ENCODE measurements around the gene GABRA1.

Gene GABRA1

DNA sequence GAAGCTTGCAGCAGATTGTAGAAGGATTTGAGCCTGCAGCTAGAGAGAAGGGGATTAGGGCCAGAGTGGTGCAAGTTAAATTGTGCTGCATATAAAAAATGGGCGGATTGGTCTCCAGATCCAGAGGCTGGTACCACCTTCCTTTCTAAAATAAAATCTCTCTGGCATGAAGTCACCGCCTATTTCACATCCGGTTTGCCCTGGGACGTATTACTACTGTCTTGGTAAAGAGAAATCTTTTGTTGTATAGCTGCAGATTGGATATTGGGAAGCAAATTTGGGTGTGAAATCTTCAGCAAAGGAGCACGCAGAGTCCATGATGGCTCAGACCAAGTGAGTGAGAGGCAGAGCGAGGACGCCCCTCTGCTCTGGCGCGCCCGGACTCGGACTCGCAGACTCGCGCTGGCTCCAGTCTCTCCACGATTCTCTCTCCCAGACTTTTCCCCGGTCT lies at the start of gene GABRA1:
Gene GABRA1 (plus strand): TSS at position 180 of the 451 bp plus-strand sequence. CDS start 2,691 bp downstream, outside the sequence.
- no peak for DNase-seq
- in situ Hi-C loops (cut with HindIII; ENCODE audit: low pct_ligation_motif_present, low pct_unique_long_range_greater_than_20kb, low sequenced_read_pairs) = no loop called here

DNA sequence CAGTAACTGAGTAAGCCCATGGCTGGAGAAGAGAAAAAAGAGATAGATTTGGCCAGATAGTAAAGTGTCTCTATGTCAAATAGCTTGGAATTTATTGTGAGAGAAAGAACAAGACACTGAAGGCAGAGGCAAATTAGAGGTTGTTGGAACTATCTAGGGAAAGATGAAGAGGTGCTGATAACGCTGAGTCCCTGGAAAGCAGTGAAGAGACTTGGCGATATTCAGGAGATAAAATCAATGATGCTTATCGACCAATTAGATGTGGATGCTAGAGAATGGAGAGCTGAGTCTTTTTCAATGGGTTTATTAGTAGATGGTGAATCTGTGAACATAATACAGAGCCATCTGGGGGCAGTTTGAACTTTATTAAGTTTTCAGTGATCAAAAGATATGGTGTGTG lies 48.6 kb upstream of the GABRA1 start:
- in situ Hi-C loops (cut with HindIII; ENCODE audit: low pct_ligation_motif_present, low pct_unique_long_range_greater_than_20kb, low sequenced_read_pairs) = no loop called here
- DNase-seq = no peak

DNA sequence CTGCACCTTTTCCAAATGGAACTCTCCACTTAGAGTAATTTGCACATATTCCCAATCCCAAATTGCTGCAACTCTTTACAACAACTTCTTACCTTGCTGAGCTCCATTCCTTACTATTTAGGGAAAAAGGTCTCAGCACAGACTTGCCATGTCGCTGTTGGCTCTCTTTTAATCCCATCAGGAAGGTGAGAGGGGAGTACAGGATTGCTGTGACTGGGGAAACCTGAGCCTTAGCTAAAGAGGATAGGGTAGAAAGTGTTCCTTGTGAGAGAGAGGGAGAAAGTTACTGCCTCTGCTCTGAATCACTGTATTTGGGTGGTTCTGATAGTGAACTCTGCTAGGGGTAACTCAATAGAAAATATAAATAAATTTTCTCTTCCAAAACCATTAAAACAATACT lies 43.7 kb upstream of the GABRA1 start:
- no peak for DNase-seq

DNA sequence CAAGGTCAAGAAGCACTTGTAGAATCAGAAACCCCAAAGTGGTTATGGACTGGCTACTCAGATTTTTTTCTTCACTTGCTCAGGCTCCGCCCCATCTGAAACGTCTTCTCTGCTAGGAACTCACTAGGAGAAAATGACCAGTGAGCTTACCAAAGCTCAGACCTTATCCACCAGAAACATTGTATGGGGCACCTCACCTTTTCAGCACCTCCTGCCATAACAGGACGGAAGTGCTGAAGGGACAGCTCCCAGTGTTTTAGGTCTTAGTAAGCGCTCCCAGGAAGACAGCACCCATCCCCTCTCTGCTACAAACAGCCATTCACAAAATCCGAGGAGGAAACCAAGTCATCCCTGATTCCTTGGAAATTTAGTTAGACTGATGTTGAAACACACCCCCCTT lies 1.2 kb upstream of the GABRA1 start:
- in situ Hi-C loops (cut with HindIII; ENCODE audit: low pct_ligation_motif_present, low pct_unique_long_range_greater_than_20kb, low sequenced_read_pairs) = no loop called here
- DNase-seq = peak; percentile 4

More for the DNA sequence above, 43.7 kb upstream of the GABRA1 start:
- in situ Hi-C loops (cut with HindIII; ENCODE audit: low pct_ligation_motif_present, low pct_unique_long_range_greater_than_20kb, low sequenced_read_pairs) = no loop called here

DNA sequence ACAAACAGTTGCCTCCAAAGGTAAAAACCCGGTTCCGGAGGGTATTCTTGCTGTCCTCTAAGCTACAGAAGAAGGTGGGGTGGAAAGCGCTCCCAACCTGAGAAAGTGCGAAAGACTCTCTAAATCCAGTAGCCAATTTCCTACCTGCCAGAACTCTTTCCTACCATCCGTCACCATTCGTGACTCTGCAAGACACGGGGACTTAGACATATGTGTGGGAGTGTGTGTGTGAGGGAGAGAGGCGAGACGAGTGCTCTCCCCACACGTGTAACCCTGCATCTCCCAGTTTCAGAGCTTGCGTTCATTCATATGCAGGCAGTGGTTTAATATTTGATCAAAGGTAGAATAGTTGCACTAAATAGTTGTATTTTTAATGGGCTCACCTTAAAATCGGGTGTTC lies 473 bp upstream of the GABRA1 start:
- in situ Hi-C loops (cut with HindIII; ENCODE audit: low pct_ligation_motif_present, low pct_unique_long_range_greater_than_20kb, low sequenced_read_pairs) = no loop called here
- DNase-seq = no peak

DNA sequence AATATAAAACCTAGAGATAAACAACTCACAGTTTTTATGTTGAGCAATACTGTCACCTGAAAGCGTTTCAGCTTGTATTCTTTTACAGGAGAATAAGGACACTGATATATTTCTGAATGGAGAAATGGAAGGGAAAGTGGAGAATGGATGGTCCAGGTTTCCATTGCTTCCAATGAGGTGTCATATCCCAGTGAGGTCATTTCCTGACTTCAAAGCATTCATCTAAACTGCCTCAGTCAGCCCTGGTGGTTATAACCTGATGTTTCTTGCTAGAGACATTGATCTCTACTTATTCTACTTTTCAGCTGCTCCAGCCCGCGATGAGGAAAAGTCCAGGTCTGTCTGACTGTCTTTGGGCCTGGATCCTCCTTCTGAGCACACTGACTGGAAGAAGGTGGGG lies 2.6 kb downstream of the GABRA1 start:
- DNase-seq = no peak
- in situ Hi-C loops (cut with HindIII; ENCODE audit: low pct_ligation_motif_present, low pct_unique_long_range_greater_than_20kb, low sequenced_read_pairs) = no loop called here

DNA sequence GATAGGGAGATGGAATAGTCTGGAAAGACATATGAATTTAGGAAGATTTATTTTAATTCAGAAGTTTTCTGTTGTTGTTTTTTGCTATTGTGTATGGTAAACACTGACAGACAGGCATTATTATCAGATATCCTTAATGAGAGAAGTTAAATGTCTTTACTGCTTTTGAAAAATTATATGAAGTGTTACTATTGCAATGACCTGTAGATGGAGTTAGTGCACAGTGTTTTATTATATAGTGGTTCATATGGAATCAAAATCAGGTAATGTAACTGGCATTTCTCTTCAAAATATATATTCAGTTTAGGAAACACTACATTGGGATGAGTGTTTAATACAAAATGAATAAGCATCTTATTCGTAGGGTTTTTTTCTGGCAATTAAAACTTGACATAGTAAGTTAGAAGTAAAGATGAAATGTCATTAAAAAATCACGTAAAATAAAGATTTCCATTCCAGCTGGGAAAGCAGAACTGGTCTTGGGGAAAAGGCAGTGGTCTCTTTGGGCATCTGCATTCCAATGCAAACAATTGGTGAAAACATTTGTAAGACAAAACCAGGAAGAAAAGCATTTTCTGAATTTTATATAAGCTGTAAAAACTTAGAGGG lies 3.9 kb downstream of the GABRA1 start:
- peak; percentile 2 for DNase-seq
- in situ Hi-C loops (cut with HindIII; ENCODE audit: low pct_ligation_motif_present, low pct_unique_long_range_greater_than_20kb, low sequenced_read_pairs) = no loop called here

DNA sequence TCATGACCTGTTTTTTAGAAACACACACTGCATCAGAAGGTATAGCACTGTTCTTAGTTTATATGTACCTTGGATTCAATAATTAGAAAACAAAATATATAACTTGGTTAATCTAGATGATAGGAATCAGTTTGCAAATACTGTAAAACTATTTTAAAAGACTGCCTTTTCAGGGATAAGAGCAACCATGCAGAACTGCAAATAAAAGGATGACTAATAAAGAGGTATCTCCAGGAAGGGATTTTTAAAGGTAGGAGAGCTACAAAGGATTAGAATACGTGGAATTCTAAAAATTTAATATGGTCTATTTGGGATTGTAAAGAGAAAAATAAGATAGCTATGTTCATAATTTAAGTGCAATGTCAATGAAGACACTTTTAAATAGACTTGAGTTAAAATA lies 9.4 kb downstream of the GABRA1 start:
- in situ Hi-C loops (cut with HindIII; ENCODE audit: low pct_ligation_motif_present, low pct_unique_long_range_greater_than_20kb, low sequenced_read_pairs) = no loop called here
- DNase-seq = no peak

DNA sequence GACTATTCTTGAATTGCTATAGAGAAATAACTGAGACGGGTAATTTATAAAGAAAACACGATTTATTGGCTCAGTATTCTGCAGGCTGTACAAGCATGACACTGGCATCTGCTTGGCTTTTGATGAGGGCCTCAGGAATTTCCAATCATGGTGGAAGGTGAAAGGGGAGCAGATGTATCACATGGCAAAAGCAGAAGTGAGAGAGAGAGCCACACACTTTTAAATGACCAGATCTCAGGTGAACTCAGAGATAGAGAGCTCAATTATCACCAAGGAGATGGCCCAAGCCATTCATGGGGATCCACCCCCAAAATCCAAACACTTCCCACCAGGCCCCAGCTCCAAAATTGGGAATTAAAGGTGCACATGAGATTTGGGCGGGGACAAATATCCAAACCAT lies 15.3 kb downstream of the GABRA1 start:
- in situ Hi-C loops (cut with HindIII; ENCODE audit: low pct_ligation_motif_present, low pct_unique_long_range_greater_than_20kb, low sequenced_read_pairs) = no loop called here
- no peak for DNase-seq

DNA sequence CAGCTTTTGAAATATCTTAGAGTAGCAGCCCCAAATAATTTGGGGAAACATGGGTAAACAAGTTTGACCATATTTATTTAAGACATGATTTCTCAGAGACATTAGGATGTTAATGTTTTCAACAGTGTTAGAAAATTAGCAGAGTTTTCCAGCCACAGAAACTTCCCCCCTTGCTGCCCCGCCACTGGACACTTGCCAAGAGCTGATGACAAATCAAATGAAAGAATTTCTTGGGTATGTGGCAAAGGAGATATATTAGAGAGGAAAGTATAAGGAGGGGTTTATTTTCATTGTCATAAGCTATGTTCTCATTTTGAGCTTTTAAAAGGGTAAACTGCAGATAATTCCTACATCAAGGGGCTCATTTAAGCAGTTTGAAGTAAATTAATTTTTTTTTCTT lies 15.9 kb downstream of the GABRA1 start:
- DNase-seq = no peak
- in situ Hi-C loops (cut with HindIII; ENCODE audit: low pct_ligation_motif_present, low pct_unique_long_range_greater_than_20kb, low sequenced_read_pairs) = no loop called here

DNA sequence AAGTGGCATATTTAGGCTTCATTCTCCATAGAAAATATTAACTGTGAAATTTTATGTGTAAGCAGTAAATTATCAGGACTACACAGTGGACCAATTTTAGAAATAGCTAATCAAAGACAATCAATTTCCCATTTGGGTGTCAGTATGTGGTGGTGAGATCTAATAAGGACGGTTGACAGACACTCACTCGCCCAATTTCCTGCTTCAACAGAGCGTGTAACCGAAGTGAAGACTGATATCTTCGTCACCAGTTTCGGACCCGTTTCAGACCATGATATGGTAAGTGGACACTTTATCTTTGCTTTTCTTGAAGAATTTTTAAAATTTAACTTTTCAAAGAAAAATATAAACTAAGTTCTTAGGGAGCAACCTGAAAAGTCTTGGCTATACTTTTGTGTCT lies 17.6 kb downstream of the GABRA1 start:
- in situ Hi-C loops (cut with HindIII; ENCODE audit: low pct_ligation_motif_present, low pct_unique_long_range_greater_than_20kb, low sequenced_read_pairs) = no loop called here
- no peak for DNase-seq

DNA sequence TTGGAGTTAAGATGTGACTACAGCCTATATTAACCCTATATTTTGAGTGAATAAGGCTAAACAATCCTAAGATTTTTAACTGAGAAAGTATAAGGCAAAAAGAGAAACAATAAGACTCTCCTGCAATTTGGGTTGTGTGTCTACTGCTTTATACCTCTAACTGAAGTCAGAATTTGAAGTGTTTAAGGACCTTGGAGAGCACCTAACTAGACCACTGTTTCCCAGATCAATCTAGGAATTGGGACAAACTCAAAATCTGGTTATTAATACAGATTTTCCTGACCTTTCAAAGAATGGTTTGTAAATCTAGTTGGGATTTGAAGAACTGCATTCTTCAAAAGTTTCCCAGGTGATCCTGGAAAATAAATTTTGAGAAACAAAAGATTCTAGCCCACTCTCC lies 42.1 kb downstream of the GABRA1 start:
- in situ Hi-C loops (cut with HindIII; ENCODE audit: low pct_ligation_motif_present, low pct_unique_long_range_greater_than_20kb, low sequenced_read_pairs) = no loop called here
- peak; percentile 18 for DNase-seq

DNA sequence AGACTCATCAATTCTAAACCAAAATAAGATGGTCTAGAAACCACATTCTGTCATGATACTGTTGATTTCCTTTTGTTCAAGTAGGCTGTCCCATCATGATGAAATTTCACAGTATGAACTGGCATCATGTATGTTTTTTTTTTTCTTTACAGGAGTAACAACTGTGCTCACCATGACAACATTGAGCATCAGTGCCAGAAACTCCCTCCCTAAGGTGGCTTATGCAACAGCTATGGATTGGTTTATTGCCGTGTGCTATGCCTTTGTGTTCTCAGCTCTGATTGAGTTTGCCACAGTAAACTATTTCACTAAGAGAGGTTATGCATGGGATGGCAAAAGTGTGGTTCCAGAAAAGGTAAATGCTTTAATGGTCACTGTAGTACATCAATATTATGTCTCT lies 47.6 kb downstream of the GABRA1 start:
- DNase-seq = no peak
- in situ Hi-C loops (cut with HindIII; ENCODE audit: low pct_ligation_motif_present, low pct_unique_long_range_greater_than_20kb, low sequenced_read_pairs) = no loop called here

DNA sequence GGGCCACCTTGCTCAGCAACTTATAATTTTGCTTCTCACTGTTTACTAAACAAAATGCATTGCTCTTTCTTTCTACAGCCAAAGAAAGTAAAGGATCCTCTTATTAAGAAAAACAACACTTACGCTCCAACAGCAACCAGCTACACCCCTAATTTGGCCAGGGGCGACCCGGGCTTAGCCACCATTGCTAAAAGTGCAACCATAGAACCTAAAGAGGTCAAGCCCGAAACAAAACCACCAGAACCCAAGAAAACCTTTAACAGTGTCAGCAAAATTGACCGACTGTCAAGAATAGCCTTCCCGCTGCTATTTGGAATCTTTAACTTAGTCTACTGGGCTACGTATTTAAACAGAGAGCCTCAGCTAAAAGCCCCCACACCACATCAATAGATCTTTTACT lies 49.1 kb downstream of the GABRA1 start:
- in situ Hi-C loops (cut with HindIII; ENCODE audit: low pct_ligation_motif_present, low pct_unique_long_range_greater_than_20kb, low sequenced_read_pairs) = no loop called here
- DNase-seq = no peak

DNA sequence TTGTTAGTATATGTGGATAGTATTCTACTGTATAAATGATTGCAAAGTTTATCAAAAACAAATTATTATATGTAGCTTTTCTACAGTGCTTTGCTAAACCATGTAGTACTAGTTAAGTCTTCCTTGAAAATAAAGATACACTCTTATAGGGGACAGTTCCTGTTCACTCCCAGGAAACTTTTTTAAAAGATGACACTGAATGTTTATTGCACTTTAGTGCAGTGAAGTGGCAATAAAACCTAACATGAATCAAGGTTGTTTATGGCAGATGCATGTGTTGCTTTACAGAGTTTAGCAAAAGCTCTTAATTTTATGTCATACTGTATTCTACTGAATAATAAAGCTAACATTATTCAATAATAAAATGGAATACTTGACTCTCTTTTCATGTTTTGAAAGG lies 51.7 kb downstream of the GABRA1 start:
- no peak for DNase-seq
- in situ Hi-C loops (cut with HindIII; ENCODE audit: low pct_ligation_motif_present, low pct_unique_long_range_greater_than_20kb, low sequenced_read_pairs) = no loop called here

DNA sequence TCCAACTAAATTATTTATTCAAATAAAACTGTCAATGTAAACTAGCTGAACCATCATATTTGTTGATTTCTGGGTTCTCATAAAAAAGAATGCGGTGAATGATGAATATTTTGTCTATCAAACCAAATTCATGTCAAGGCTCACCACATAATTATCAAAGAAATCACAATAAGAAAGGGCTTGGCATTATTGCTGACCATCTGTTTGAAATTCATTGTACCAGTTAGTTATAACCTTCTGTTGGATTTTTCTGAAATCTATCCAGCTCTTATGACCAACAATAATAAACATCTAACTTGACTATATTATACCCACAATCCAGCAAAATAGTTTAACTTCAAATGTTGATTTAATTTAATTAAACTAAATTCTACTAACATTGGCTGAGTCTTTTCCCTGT lies 53.1 kb downstream of the GABRA1 start:
- DNase-seq = no peak
- in situ Hi-C loops (cut with HindIII; ENCODE audit: low pct_ligation_motif_present, low pct_unique_long_range_greater_than_20kb, low sequenced_read_pairs) = no loop called here

DNA sequence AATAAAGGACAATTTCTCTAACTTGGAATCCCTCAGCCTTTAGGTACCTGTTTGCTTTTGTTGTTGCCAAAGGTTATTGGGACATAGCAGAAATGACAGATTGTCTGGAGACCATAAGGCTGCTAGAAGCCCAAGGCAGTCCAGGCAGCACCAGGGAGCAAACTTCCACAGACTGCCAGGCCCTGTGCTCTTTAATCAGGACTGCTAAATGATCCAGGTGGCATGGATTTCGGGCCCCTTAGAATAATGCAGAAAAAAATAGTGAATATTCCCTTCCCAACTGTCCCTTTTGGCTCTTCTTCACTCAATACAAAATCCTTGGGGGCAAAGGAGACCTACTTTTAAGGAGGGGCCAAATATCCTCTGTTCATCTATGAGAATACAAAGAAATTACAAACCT lies 73.9 kb downstream of the GABRA1 start:
- in situ Hi-C loops (cut with HindIII; ENCODE audit: low pct_ligation_motif_present, low pct_unique_long_range_greater_than_20kb, low sequenced_read_pairs) = no loop called here
- DNase-seq = no peak

DNA sequence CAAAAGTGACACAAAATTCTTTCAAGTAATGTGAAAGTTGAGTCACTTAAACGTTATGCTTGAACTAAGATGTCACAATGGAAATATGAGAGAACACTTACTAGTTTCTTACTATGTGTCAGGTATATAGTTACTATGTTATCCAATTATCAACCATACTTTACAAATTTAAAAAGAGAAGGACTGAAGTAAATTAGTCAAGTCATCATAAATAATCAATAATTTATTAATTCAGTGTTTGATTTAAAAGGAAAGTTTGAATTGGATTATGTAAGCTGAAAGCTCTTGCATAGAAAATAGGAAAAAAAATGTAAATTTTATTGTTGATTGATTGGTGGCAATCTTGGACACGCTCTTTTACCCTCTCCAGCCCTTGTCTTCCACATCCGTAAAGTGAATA lies 76.3 kb downstream of the GABRA1 start:
- in situ Hi-C loops (cut with HindIII; ENCODE audit: low pct_ligation_motif_present, low pct_unique_long_range_greater_than_20kb, low sequenced_read_pairs) = no loop called here
- no peak for DNase-seq

DNA sequence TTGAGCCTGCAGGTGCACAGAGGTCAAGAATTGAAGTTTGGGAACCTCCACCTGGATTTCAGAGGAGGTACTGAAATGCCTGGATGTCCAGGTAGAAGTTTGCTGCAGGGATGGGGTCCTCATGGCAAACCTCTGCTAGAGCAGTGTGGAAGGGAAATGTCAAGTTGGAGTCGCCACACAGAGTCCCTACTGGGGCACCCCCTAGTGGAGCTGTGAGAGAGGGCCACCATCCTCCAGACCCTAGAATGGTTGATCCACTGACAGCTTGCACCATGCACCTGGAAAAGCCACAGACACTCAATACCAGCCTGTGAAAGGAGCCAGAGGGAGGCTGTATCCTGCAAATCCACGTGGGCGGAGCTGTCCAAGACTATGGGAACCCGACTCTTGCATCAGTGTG lies 78.0 kb downstream of the GABRA1 start:
- no peak for DNase-seq
- in situ Hi-C loops (cut with HindIII; ENCODE audit: low pct_ligation_motif_present, low pct_unique_long_range_greater_than_20kb, low sequenced_read_pairs) = no loop called here

DNA sequence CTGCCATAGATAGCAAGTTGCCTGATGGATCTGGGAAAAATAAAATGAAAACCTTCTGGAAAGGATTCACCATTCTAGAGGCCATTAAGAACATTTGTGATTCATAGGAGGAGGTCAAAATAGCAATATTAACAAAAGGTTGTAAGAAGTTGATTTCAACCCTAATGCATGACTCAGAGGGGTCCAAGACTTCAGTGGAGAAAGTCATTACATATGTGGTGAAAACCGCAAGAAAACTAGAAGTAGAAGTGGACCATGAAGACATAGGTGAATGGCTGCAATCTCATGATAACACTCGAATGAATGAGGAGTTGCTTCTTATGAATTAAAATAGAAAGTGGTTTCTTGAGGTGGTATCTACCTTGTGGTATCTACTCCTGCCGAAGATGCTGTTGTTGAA lies 86.6 kb downstream of the GABRA1 start:
- in situ Hi-C loops (cut with HindIII; ENCODE audit: low pct_ligation_motif_present, low pct_unique_long_range_greater_than_20kb, low sequenced_read_pairs) = no loop called here
- DNase-seq = no peak

DNA sequence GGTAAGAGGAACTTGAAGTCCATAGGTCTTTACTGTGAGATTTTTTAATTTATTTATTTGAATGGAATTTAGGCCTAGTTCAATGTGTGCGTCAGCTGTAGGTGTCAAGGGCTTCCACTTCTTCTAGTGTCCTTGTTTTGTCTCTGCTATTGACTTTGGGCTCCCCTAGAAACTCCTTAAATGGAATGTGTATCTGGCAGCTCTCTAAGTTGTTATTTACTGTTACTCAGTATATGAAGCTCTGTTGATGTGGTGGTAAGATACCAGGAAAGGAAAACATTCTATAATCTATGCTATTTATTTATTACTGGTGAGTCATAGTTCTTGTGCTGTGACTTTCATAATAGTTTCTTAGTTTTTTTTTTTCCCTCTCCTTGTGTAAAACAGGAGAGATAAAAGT lies 97.1 kb downstream of the GABRA1 start:
- in situ Hi-C loops (cut with HindIII; ENCODE audit: low pct_ligation_motif_present, low pct_unique_long_range_greater_than_20kb, low sequenced_read_pairs) = no loop called here

More for the DNA sequence above, 97.1 kb downstream of the GABRA1 start:
- no peak for DNase-seq
